NCI-H146 treated with DMSO at 0.1 percent for 48 hours (cell line): ENCODE results near the gene KLHL3.

Experiments
- DNase-seq: peaks from one replicate; lab custom pipeline; 2025; ENCODE audit not compliant: unreplicated experiment; lab: John Stamatoyannopoulos, UW

Gene KLHL3

GRCh38 chr5:137743031-137743640 lies 7.2 kb upstream of the KLHL3 start:
- peak; percentile 43 for DNase-seq

GRCh38 chr5:137741718-137742117 lies 5.8 kb upstream of the KLHL3 start:
- peak; percentile 88 for DNase-seq

- no peak for DNase-seq
These were observed 3.8 kb upstream of the KLHL3 start for GRCh38 chr5:137739737-137740136.

GRCh38 chr5:137738947-137739346 lies 3.1 kb upstream of the KLHL3 start:
- no peak for DNase-seq

GRCh38 chr5:137737349-137738131 lies 1.7 kb upstream of the KLHL3 start:
- DNase-seq, result no peak

GRCh38 chr5:137736496-137736895 lies 607 bp upstream of the KLHL3 start:
- no peak for DNase-seq

- DNase-seq, result peak; percentile 30
These were observed 831 bp downstream of the KLHL3 start for GRCh38 chr5:137734962-137735554.

GRCh38 chr5:137734331-137734730 lies 1.6 kb downstream of the KLHL3 start:
- no peak for DNase-seq

GRCh38 chr5:137733922-137734321 lies 2.0 kb downstream of the KLHL3 start:
- no peak for DNase-seq

GRCh38 chr5:137733006-137733405 lies 2.9 kb downstream of the KLHL3 start:
- no peak for DNase-seq

GRCh38 chr5:137731176-137731575 lies 4.7 kb downstream of the KLHL3 start:
- no peak for DNase-seq

- no peak for DNase-seq
These were observed 5.6 kb downstream of the KLHL3 start for GRCh38 chr5:137730336-137730735.

- DNase-seq, result no peak
These were observed 7.8 kb downstream of the KLHL3 start for GRCh38 chr5:137728048-137728447.

- no peak for DNase-seq
These were observed 8.3 kb downstream of the KLHL3 start for GRCh38 chr5:137727623-137728022.

- DNase-seq, result no peak
These were observed 11.6 kb downstream of the KLHL3 start for GRCh38 chr5:137724251-137724650.

GRCh38 chr5:137718611-137719010 lies 17.3 kb downstream of the KLHL3 start:
- no peak for DNase-seq

- DNase-seq, result no peak
These were observed 19.6 kb downstream of the KLHL3 start for GRCh38 chr5:137716337-137716736.

GRCh38 chr5:137715456-137715855 lies 20.4 kb downstream of the KLHL3 start:
- no peak for DNase-seq

- DNase-seq, result no peak
These were observed 20.9 kb downstream of the KLHL3 start for GRCh38 chr5:137714946-137715345.

- no peak for DNase-seq
These were observed 21.4 kb downstream of the KLHL3 start for GRCh38 chr5:137714494-137714893.

- no peak for DNase-seq
These were observed 23.7 kb downstream of the KLHL3 start for GRCh38 chr5:137712139-137712667.

- DNase-seq, result no peak
These were observed 25.8 kb downstream of the KLHL3 start for GRCh38 chr5:137710086-137710485.
